GM10266 (cell line): ENCODE data around the gene OSBPL9.

Source experiments
- DNase-seq: peaks from one replicate; pipeline ENCODE4 v3.0.0; 2012; ENCODE audit errors: extremely low spot score
- CTCF ChIP-seq: IDR thresholded peaks from 2 replicates; pipeline ENCODE4 v1.5.1; 2012; ENCODE audit warnings: mild to moderate bottlenecking, low read depth; ENCODE audit not compliant: control insufficient read depth, insufficient read depth; ENCODE audit errors: missing control alignments

Gene OSBPL9

GRCh38 chr1:51758310-51758709 is 141.4 kb downstream of the OSBPL9 start:
- DNase-seq = no peak
- no peak for TF ChIP-seq CTCF

GRCh38 chr1:51760872-51761271 is 144.0 kb downstream of the OSBPL9 start:
- no peak for DNase-seq
- TF ChIP-seq CTCF = no peak

- TF ChIP-seq CTCF = no peak
- DNase-seq = no peak
These were observed 144.5 kb downstream of the OSBPL9 start for GRCh38 chr1:51761351-51761750.

GRCh38 chr1:51768971-51769588 is 152.2 kb downstream of the OSBPL9 start:
- peak; percentile 61 for TF ChIP-seq CTCF

GRCh38 chr1:51776408-51776807 is 159.5 kb downstream of the OSBPL9 start:
- no peak for TF ChIP-seq CTCF
- peak; percentile 14 for DNase-seq

More at GRCh38 chr1:51768971-51769588, 152.2 kb downstream of the OSBPL9 start:
- peak; percentile 34 for DNase-seq

- TF ChIP-seq CTCF = no peak
- no peak for DNase-seq
These were observed 164.0 kb downstream of the OSBPL9 start for GRCh38 chr1:51780927-51781326.

GRCh38 chr1:51784997-51785421 is 168.1 kb downstream of the OSBPL9 start:
- no peak for DNase-seq
- TF ChIP-seq CTCF = no peak
